ES-I3 (cell line): ENCODE results near the gene PDLIM3.

Experiments
- H3K36me3 ChIP-seq: 2 replicates; pipeline ENCODE4 v1.6.1; 2013; ENCODE audit warnings: mild to moderate bottlenecking, low read length, control low read depth, moderate library complexity; ENCODE audit not compliant: insufficient read depth
- H3K4me1 ChIP-seq: 2 replicates; pipeline ENCODE4 v1.6.1; 2013; ENCODE audit warnings: mild to moderate bottlenecking, control low read depth, low read length; ENCODE audit not compliant: insufficient read depth
- H3K9ac ChIP-seq: 2 replicates; pipeline ENCODE4 v1.6.1; 2013; ENCODE audit warnings: low read depth, mild to moderate bottlenecking, low read length, moderate library complexity
- H3K9me3 ChIP-seq: 2 replicates; pipeline ENCODE4 v1.6.1; 2013; ENCODE audit warnings: mild to moderate bottlenecking, low read length, moderate library complexity; ENCODE audit not compliant: control insufficient read depth, insufficient read depth

The PDLIM3 gene

GRCh38 chr4:185463541-185463940 is 71.8 kb downstream of the PDLIM3 start:
- no peaks in the 10 kb centered on the region for H3K9me3 ChIP-seq
- peaks cover 9% of the 10 kb centered on the region for H3K4me1 ChIP-seq
- no peak overlapping the region for H3K9ac ChIP-seq
- no peaks in the 10 kb centered on the region for H3K36me3 ChIP-seq

GRCh38 chr4:185461565-185461964 is 73.7 kb downstream of the PDLIM3 start:
- no peaks in the 10 kb centered on the region for H3K9me3 ChIP-seq
- H3K36me3 ChIP-seq, result no peaks in the 10 kb centered on the region
- H3K4me1 ChIP-seq, result peaks cover 15% of the 10 kb centered on the region
- H3K9ac ChIP-seq, result no peak overlapping the region

- Histone ChIP-seq H3K9ac (no peak overlapping the region), H3K36me3 (no peaks in the 10 kb centered on the region), H3K4me1 (peaks cover 6% of the 10 kb centered on the region; the same call in 1 of the 2 replicates), H3K9me3 (no peaks in the 10 kb centered on the region)
These were observed 78.2 kb downstream of the PDLIM3 start for GRCh38 chr4:185457136-185457535.

GRCh38 chr4:185456131-185456530 is 79.2 kb downstream of the PDLIM3 start:
- no peaks in the 10 kb centered on the region for H3K36me3 ChIP-seq
- H3K9me3 ChIP-seq, result no peaks in the 10 kb centered on the region
- no peak overlapping the region for H3K9ac ChIP-seq
- H3K4me1 ChIP-seq, result peaks cover 6% of the 10 kb centered on the region; the same call in 1 of the 2 replicates
